HT-29 (cell line): ENCODE data around the gene GPR35. TPM values are rescaled to one million over a fixed set of nuclear protein-coding genes. Genes with fewer than 3 reads are reported as not detected.

Source experiments
- DNase-seq: peaks from one replicate; pipeline ENCODE4 v3.0.0-alpha.2; 2015; ENCODE audit warnings: low spot score
- total RNA-seq: library from RNA; depleted of rRNA; stranded (reverse); fragments of >200 nt; shearing (Covaris generic); gene quantifications from 2 replicates; pipeline ENCODE4 v1.2.3, GENCODE V29; 2014; rRNA removed

The GPR35 gene
- 176 and 180 TPM in 2 replicates for total RNA-seq

GRCh38 chr2:240624950-240625621, at the start of gene GPR35:
GPR35 (plus strand) TSS chr2:240625480; CDS start chr2:240629953, 4,473 bp downstream.
- DNase-seq: no peak

- DNase-seq: no peak
Observed at GRCh38 chr2:240576036-240576435, 49.2 kb upstream of the GPR35 start.

GRCh38 chr2:240576436-240577205, 48.7 kb upstream of the GPR35 start:
- DNase-seq: no peak

GRCh38 chr2:240577281-240578109, 47.8 kb upstream of the GPR35 start:
- no peak for DNase-seq

- DNase-seq: no peak
Observed at GRCh38 chr2:240578110-240578450, 47.2 kb upstream of the GPR35 start.

GRCh38 chr2:240578488-240578887, 46.8 kb upstream of the GPR35 start:
- DNase-seq: no peak

- DNase-seq: no peak
Observed at GRCh38 chr2:240579071-240579762, 46.1 kb upstream of the GPR35 start.

- peak; percentile 91 for DNase-seq
Observed at GRCh38 chr2:240579771-240580614, 45.3 kb upstream of the GPR35 start.

- DNase-seq: no peak
Observed at GRCh38 chr2:240581811-240582210, 43.5 kb upstream of the GPR35 start.

- DNase-seq: no peak
Observed at GRCh38 chr2:240582781-240583180, 42.5 kb upstream of the GPR35 start.

- DNase-seq: no peak
Observed at GRCh38 chr2:240583774-240584173, 41.5 kb upstream of the GPR35 start.

- DNase-seq: no peak
Observed at GRCh38 chr2:240584486-240585031, 40.7 kb upstream of the GPR35 start.

GRCh38 chr2:240585101-240585500, 40.2 kb upstream of the GPR35 start:
- DNase-seq: no peak

- no peak for DNase-seq
Observed at GRCh38 chr2:240585681-240586197, 39.5 kb upstream of the GPR35 start.

- DNase-seq: peak; percentile 95
Observed at GRCh38 chr2:240586198-240586918, 38.9 kb upstream of the GPR35 start, which contains the start of gene CAPN10. CAPN10 (plus strand) TSS chr2:240586734; CDS start chr2:240586912, 178 bp downstream.

- DNase-seq: peak; percentile 45
Observed at GRCh38 chr2:240586919-240587800, 38.1 kb upstream of the GPR35 start.

GRCh38 chr2:240588006-240588655, 37.1 kb upstream of the GPR35 start:
- DNase-seq: no peak

GRCh38 chr2:240588669-240589068, 36.6 kb upstream of the GPR35 start:
- no peak for DNase-seq
